HepG2 (cell line): Measurements from ENCODE around the gene CLASP1. TPM values are rescaled to one million over a fixed set of nuclear protein-coding genes. Genes with fewer than 3 reads are reported as not detected.

Experiments used
- ARHGAP35 ChIP-seq: sonication (generic); formaldehyde crosslinking; IDR thresholded peaks from 2 replicates; pipeline ENCODE4 v1.9.0; 2022; ENCODE audit warnings: mild to moderate bottlenecking, inconsistent platforms, moderate library complexity, missing genetic modification reagents, borderline replicate concordance
- ATRX ChIP-seq: sonication (generic); formaldehyde crosslinking; IDR thresholded peaks from 2 replicates; pipeline ENCODE4 v1.4.0; 2020; ENCODE audit warnings: missing genetic modification reagents, borderline replicate concordance
- CCDC6 ChIP-seq: sonication (generic); formaldehyde crosslinking; IDR thresholded peaks from 2 replicates; pipeline ENCODE4 v1.8.1; 2022; ENCODE audit warnings: mild to moderate bottlenecking, missing genetic modification reagents, moderate library complexity
- ETV5 ChIP-seq: IDR thresholded peaks from 2 replicates; pipeline ENCODE4 v1.6.1; 2018; ENCODE audit warnings: missing biosample characterization, missing genetic modification reagents, inconsistent platforms, borderline replicate concordance
- MAFF ChIP-seq: IDR thresholded peaks from 2 replicates; pipeline ENCODE4 v1.6.1; 2011; ENCODE audit warnings: low read depth, low read length, improper control_type of control experiment
- NFE2L2 ChIP-seq: fragments of 150-350 bp; IDR thresholded peaks from 2 replicates; pipeline ENCODE4 v1.6.1; 2014; ENCODE audit warnings: low read length
- NRL ChIP-seq: sonication (generic); formaldehyde crosslinking; IDR thresholded peaks from 2 replicates; pipeline ENCODE4 v1.5.0; 2020; ENCODE audit warnings: missing genetic modification reagents, mild to moderate bottlenecking, moderate library complexity, borderline replicate concordance
- PBX2 ChIP-seq: IDR thresholded peaks from 2 replicates; pipeline ENCODE4 v1.6.1; 2016; ENCODE audit warnings: control low read depth
- RFX5 ChIP-seq: IDR thresholded peaks from 2 replicates; pipeline ENCODE4 v1.6.1; 2011; ENCODE audit warnings: low read depth, low read length, improper control_type of control experiment
- ZBTB26 ChIP-seq: IDR thresholded peaks from 2 replicates; pipeline ENCODE4 v1.6.1; 2016; ENCODE audit warnings: missing compliant biosample characterization, missing genetic modification reagents, borderline replicate concordance
- ZBTB7A ChIP-seq: sonication (generic); formaldehyde crosslinking; IDR thresholded peaks from 2 replicates; pipeline ENCODE4 v1.8.0; 2022; ENCODE audit warnings: mild to moderate bottlenecking, missing genetic modification reagents
- ZIK1 ChIP-seq: sonication (generic); formaldehyde crosslinking; IDR thresholded peaks from 2 replicates; pipeline ENCODE4 v1.5.0; 2020; ENCODE audit warnings: mild to moderate bottlenecking, low read depth, missing genetic modification reagents, borderline replicate concordance
- ZMYM3 ChIP-seq: sonication (generic); formaldehyde crosslinking; IDR thresholded peaks from 2 replicates; pipeline ENCODE4 v1.5.1; 2020; ENCODE audit warnings: mild to moderate bottlenecking, missing genetic modification reagents
- ZNF570 ChIP-seq: sonication (generic); formaldehyde crosslinking; IDR thresholded peaks from 2 replicates; pipeline ENCODE4 v1.4.0; 2020; ENCODE audit warnings: mild to moderate bottlenecking, missing genetic modification reagents, borderline replicate concordance
- ZNF703 ChIP-seq: sonication (generic); formaldehyde crosslinking; IDR thresholded peaks from 2 replicates; pipeline ENCODE4 v1.5.1; 2020; ENCODE audit warnings: missing genetic modification reagents, mild to moderate bottlenecking, moderate library complexity, borderline replicate concordance
- ZNF781 ChIP-seq: sonication (generic); formaldehyde crosslinking; IDR thresholded peaks from 2 replicates; pipeline ENCODE4 v1.5.1; 2020; ENCODE audit warnings: borderline replicate concordance, mild to moderate bottlenecking, missing genetic modification reagents; ENCODE audit errors: not compliant biosample characterization
- polyA plus RNA-seq, 8 experiments: library from polyadenylated mRNA; depleted of rRNA in 3 of 8; stranded (reverse) in 7 of 8; unstranded in 1 of 8; fragments of >200 nt; fragmentation: Illumina TruSeq in 4 of 8; extraction: Trizol in 4 of 8; gene quantifications; 2 replicates each; pipeline versions ENCODE4 v1.2.1 to v1.2.3, GENCODE V29; 2011 to 2016; ENCODE audit warnings: low read depth in 4 of 8, missing spikeins in 1 of 8, mixed read lengths in 1 of 8; ENCODE audit not compliant: insufficient read depth in 1 of 8
- total RNA-seq, 5 experiments: library from RNA; depleted of rRNA; stranded (reverse); fragments of >200 nt; fragmentation: Illumina TruSeq; extraction: Trizol; gene quantifications; 2 replicates each; pipeline ENCODE4 v1.2.3, GENCODE V29; 2016; ENCODE audit warnings: low read depth in 1 of 5
- TF ChIP-seq, protein P1 (sequence below): sonication (generic); formaldehyde crosslinking; conservative IDR thresholded peaks from 2 replicates; pipeline ENCODE4 v1.8.0; 2022; ENCODE audit warnings: low read depth, missing genetic modification reagents
- TF ChIP-seq, protein P2 (sequence below): sonication (generic); formaldehyde crosslinking; IDR thresholded peaks from 2 replicates; pipeline ENCODE4 v1.4.0; 2020; ENCODE audit warnings: mild to moderate bottlenecking, missing genetic modification reagents
- TF ChIP-seq, protein P3 (sequence below): IDR thresholded peaks from 2 replicates; pipeline ENCODE4 v1.6.1; 2016

The CLASP1 gene
- total and polyA plus RNA-seq, 2 of the 13 experiments (the other 11 are each of a cell fraction or from before 2014, with no cell fraction given): 11.7 to 47.9 TPM

- TF ChIP-seq ZBTB7A (CRISPR knock-in tag): no peak
- no peak for TF ChIP-seq ZMYM3
- no peak; the same call in 1 of the 2 replicates for TF ChIP-seq NRL
- no peak for TF ChIP-seq PBX2 (CRISPR knock-in tag)
- TF ChIP-seq, protein P1, sequence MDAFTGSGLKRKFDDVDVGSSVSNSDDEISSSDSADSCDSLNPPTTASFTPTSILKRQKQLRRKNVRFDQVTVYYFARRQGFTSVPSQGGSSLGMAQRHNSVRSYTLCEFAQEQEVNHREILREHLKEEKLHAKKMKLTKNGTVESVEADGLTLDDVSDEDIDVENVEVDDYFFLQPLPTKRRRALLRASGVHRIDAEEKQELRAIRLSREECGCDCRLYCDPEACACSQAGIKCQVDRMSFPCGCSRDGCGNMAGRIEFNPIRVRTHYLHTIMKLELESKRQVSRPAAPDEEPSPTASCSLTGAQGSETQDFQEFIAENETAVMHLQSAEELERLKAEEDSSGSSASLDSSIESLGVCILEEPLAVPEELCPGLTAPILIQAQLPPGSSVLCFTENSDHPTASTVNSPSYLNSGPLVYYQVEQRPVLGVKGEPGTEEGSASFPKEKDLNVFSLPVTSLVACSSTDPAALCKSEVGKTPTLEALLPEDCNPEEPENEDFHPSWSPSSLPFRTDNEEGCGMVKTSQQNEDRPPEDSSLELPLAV (CRISPR knock-in tag): no peak
- TF ChIP-seq ZBTB26 (CRISPR knock-in tag): no peak; the same call in 1 of the 2 replicates
- no peak for TF ChIP-seq ATRX
- TF ChIP-seq ETV5 (CRISPR knock-in tag): no peak
- no peak for TF ChIP-seq ARHGAP35 (CRISPR knock-in tag)
- TF ChIP-seq ZNF781 (CRISPR knock-in tag): no peak
- TF ChIP-seq, protein P2, sequence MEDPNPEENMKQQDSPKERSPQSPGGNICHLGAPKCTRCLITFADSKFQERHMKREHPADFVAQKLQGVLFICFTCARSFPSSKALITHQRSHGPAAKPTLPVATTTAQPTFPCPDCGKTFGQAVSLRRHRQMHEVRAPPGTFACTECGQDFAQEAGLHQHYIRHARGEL (CRISPR knock-in tag): no peak
- TF ChIP-seq RFX5: no peak
- TF ChIP-seq ZIK1: 0 out of 2 replicates have a peak, but pooled peaks have one; percentile 12
- TF ChIP-seq MAFF: no peak
- 0 out of 2 replicates have a peak, but pooled peaks have one; percentile 52 for TF ChIP-seq ZNF703 (CRISPR knock-in tag)
- TF ChIP-seq, protein P3, sequence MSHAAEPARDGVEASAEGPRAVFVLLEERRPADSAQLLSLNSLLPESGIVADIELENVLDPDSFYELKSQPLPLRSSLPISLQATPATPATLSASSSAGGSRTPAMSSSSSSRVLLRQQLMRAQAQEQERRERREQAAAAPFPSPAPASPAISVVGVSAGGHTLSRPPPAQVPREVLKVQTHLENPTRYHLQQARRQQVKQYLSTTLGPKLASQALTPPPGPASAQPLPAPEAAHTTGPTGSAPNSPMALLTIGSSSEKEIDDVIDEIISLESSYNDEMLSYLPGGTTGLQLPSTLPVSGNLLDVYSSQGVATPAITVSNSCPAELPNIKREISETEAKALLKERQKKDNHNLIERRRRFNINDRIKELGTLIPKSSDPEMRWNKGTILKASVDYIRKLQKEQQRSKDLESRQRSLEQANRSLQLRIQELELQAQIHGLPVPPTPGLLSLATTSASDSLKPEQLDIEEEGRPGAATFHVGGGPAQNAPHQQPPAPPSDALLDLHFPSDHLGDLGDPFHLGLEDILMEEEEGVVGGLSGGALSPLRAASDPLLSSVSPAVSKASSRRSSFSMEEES (CRISPR knock-in tag): no peak
- no peak for TF ChIP-seq ZNF570
- no peak for TF ChIP-seq NFE2L2
- TF ChIP-seq CCDC6 (CRISPR knock-in tag): no peak
Observed at GRCh38 chr2:121648206-121649148, 785 bp downstream of the CLASP1 start (continued).
